Measurements from ENCODE around the gene SHE.

The SHE gene

DNA sequence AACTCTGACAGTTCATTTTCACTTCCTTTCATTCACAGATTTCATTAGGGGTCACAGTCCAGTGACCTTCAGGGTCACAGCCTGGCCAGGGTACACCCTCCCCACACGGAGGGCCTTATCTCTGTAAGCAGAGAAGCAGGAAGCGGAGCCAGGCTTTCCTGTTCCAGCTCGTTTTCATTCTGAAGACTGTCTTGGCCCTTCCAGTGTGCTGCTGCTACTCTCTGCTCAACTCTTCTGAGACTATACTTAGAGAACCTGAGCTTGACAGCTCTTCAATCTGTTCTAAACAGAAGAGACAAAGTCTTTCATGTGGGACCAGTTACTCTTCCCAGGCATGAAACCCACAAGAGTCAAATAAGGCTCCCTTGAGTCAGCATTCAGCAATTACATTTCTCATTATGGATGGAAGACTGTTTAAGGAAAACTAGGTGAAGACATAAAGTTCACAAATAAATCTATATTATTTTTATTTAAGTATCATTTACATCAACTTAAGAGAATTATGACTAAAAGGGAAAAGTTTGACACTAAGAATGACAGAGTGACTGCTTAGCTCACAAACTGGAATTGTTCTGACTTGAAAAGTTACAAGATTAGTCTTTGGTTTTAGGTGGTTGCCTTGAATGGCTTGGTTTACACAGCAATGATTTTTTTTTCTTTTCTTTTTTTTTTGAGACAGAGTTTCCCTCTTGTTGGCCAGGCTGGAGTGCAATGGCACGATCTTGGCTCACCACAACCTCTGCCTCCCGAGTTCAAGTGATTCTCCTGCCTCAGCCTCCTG, 5.0 kb downstream of the SHE start:
- Histone ChIP-seq H3K23ac (ENCODE audit: low read length) (no peak overlapping the region), H3K4ac (ENCODE audit: low read depth, low read length) (no peak overlapping the region), H3K56ac (ENCODE audit: low read length) (no peak overlapping the region), H4K5ac (ENCODE audit: low read length) (no peak overlapping the region), H2BK120ac (ENCODE audit: low read depth, low read length) (no peak overlapping the region), H2AK5ac (ENCODE audit: low read length) (no peak overlapping the region), H3K9ac (ENCODE audit: low read length) (no peak overlapping the region), H3K36me3 (ENCODE audit: control insufficient read depth, insufficient read depth, low read length) (no peaks in the 10 kb centered on the region), H2BK5ac (ENCODE audit: low read length) (no peak overlapping the region), H4K8ac (ENCODE audit: low read depth, low read length) (no peak overlapping the region), H3K4me1 (ENCODE audit: control insufficient read depth, low read depth, low read length) (peaks cover 4% of the 10 kb centered on the region), H3K18ac (ENCODE audit: low read length) (no peak overlapping the region), H3K79me1 (ENCODE audit: low read length) (no peaks in the 10 kb centered on the region), H3K4me2 (ENCODE audit: low read length) (no peak overlapping the region), H2BK15ac (replicated peaks; ENCODE audit: low read depth) (no peak overlapping the region), H3K27me3 (ENCODE audit: insufficient read depth, low read length, poor library complexity) (peaks cover 28% of the 10 kb centered on the region), H3K27ac (ENCODE audit: low read depth, low read length) (no peak overlapping the region), H3K4me3 (ENCODE audit: low read length) (no peak overlapping the region), H3K79me2 (ENCODE audit: control insufficient read depth, insufficient read depth, low read length) (no peaks in the 10 kb centered on the region)
- peak; percentile 41 for DNase-seq
- WGBS (ENCODE audit: extremely low coverage, insufficient coverage, low lambda C conversion rate) = no CpG with 5 or more reads among the region's 5 CpGs

DNA sequence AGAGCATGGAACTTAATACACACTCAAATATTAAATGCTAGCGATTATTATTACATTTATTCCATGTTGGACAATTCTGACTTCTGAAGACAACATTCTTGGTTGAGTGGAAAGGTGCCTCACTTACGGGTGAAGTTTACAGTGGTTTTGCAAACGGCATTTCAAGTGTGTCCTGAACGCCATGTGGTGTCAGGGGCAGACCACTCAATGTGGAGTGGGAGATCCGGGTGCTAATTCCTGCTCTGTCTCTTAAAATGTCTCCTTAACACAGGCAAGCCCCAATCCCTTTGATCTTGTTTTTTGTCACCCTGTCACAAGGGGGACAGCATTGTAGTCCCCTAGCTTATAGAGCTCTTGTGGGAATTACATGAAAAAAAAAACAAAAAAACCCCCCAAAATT, 5.8 kb downstream of the SHE start:
- Histone ChIP-seq H3K4me2 (ENCODE audit: low read length) (no peak overlapping the region), H3K4me1 (ENCODE audit: control insufficient read depth, low read depth, low read length) (peaks cover 4% of the 10 kb centered on the region), H2BK120ac (ENCODE audit: low read depth, low read length) (no peak overlapping the region), H3K27ac (ENCODE audit: low read depth, low read length) (no peak overlapping the region), H3K4me3 (ENCODE audit: low read length) (no peak overlapping the region), H3K79me2 (ENCODE audit: control insufficient read depth, insufficient read depth, low read length) (no peaks in the 10 kb centered on the region), H3K27me3 (ENCODE audit: insufficient read depth, low read length, poor library complexity) (peaks cover 20% of the 10 kb centered on the region), H3K79me1 (ENCODE audit: low read length) (no peaks in the 10 kb centered on the region), H3K23ac (ENCODE audit: low read length) (no peak overlapping the region), H3K9ac (ENCODE audit: low read length) (no peak overlapping the region), H2AK5ac (ENCODE audit: low read length) (no peak overlapping the region), H4K5ac (ENCODE audit: low read length) (no peak overlapping the region), H4K8ac (ENCODE audit: low read depth, low read length) (no peak overlapping the region), H2BK15ac (replicated peaks; ENCODE audit: low read depth) (no peak overlapping the region), H3K4ac (ENCODE audit: low read depth, low read length) (no peak overlapping the region), H3K18ac (ENCODE audit: low read length) (no peak overlapping the region), H2BK5ac (ENCODE audit: low read length) (no peak overlapping the region), H3K56ac (ENCODE audit: low read length) (no peak overlapping the region), H3K36me3 (ENCODE audit: control insufficient read depth, insufficient read depth, low read length) (no peaks in the 10 kb centered on the region)
- DNase-seq = no peak
- no CpG with 5 or more reads among the region's 5 CpGs for WGBS (ENCODE audit: extremely low coverage, insufficient coverage, low lambda C conversion rate)

DNA sequence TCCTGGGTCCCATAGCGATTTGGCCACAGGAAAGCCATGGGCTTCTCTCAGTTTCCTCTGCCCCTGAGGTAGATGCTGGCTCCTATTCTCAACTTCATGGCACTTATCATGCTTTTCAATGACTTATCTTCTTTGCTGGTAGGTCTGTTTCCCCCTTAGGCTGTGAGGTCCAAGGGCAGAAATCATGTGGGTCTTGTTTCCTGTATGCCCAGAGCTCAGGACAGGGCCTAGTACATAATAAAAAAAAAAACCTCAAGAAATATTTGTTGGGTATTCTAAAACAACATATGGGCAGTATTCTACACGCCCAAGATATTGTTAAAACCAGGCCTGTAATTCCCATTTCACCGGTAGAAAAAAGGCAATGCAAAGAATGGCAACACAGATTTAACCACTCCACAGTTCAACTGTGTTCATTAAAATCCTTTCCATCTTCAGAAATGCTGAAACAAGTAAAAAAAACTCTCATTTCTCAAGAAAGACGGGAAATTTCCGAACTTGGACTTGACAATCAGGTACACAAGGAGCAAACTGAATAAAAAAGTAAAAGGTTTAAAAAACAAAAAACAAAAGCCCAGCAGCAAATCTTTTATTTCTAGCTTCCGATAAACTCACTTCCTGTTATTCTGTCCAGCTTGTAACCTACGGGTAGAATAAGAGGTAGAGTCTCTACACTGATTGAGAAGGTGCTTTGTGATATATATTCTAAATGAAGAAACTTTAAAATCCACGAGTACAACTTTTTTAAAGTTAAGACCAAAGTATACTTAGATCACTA, 6.5 kb downstream of the SHE start:
- H4K5ac ChIP-seq (ENCODE audit: low read length) = no peak overlapping the region
- no CpG with 5 or more reads among the region's 8 CpGs for WGBS (ENCODE audit: extremely low coverage, insufficient coverage, low lambda C conversion rate)
- H2AK5ac ChIP-seq (ENCODE audit: low read length) = no peak overlapping the region
- H3K23ac ChIP-seq (ENCODE audit: low read length) = no peak overlapping the region
- peaks cover 4% of the 10 kb centered on the region for H3K4me1 ChIP-seq (ENCODE audit: control insufficient read depth, low read depth, low read length)
- H2BK15ac ChIP-seq (replicated peaks; ENCODE audit: low read depth) = no peak overlapping the region
- H3K79me1 ChIP-seq (ENCODE audit: low read length) = no peaks in the 10 kb centered on the region
- H3K4ac ChIP-seq (ENCODE audit: low read depth, low read length) = no peak overlapping the region
- no peak overlapping the region for H3K4me2 ChIP-seq (ENCODE audit: low read length)
- H4K8ac ChIP-seq (ENCODE audit: low read depth, low read length) = no peak overlapping the region
- no peak overlapping the region for H3K27ac ChIP-seq (ENCODE audit: low read depth, low read length)
- H3K18ac ChIP-seq (ENCODE audit: low read length) = no peak overlapping the region
- peaks cover 14% of the 10 kb centered on the region for H3K27me3 ChIP-seq (ENCODE audit: insufficient read depth, low read length, poor library complexity)
- no peaks in the 10 kb centered on the region for H3K36me3 ChIP-seq (ENCODE audit: control insufficient read depth, insufficient read depth, low read length)
- H3K56ac ChIP-seq (ENCODE audit: low read length) = no peak overlapping the region
- no peak overlapping the region for H2BK120ac ChIP-seq (ENCODE audit: low read depth, low read length)
- H2BK5ac ChIP-seq (ENCODE audit: low read length) = no peak overlapping the region
- DNase-seq = no peak
- no peak overlapping the region for H3K9ac ChIP-seq (ENCODE audit: low read length)
- H3K4me3 ChIP-seq (ENCODE audit: low read length) = no peak overlapping the region
- H3K79me2 ChIP-seq (ENCODE audit: control insufficient read depth, insufficient read depth, low read length) = no peaks in the 10 kb centered on the region

DNA sequence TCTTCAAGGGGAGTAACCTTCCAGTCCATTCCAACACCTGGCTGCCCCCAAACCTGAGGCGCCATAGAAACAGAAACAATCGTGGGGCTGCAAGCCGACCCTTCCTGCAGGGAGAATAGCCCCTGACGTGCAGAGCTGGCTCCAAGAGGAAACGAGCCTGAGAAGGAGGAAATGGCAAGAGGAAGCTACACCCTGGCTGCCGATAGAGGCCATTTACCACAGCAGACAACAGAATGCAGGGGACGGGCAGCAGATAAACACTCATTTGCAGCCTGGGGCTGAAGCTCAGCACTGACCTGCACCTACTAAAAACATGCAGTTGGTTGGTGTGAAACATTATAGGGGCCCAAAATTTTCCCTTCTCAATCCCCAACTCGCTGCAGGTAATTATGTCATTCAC, 8.9 kb downstream of the SHE start:
- DNase-seq = peak; percentile 71
- WGBS (ENCODE audit: extremely low coverage, insufficient coverage, low lambda C conversion rate) = no CpG with 5 or more reads among the region's 8 CpGs

DNA sequence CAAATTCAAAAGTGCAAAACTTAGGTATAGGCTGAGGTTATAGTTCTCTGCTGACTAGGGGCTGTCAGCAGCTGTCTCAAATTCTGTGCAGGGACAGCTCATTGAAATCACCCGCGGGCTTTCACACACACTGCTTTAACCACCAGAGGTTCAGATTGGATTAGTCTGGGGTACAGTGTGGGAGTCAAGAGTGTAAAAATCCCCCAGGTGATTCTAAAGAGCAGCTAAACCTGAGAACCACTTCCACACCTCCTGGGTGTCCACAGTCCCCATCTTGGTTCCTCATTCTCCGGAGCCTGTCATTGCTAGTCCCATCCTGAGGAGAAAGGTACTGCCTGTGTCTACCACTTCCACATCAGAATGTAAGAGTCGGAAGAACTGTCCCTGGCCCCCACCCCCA, 10.1 kb downstream of the SHE start:
- H3K36me3 ChIP-seq (ENCODE audit: control insufficient read depth, insufficient read depth, low read length) = no peaks in the 10 kb centered on the region
- H2AK5ac ChIP-seq (ENCODE audit: low read length) = no peak overlapping the region
- H3K79me2 ChIP-seq (ENCODE audit: control insufficient read depth, insufficient read depth, low read length) = no peaks in the 10 kb centered on the region
- H3K18ac ChIP-seq (ENCODE audit: low read length) = no peak overlapping the region
- no peak overlapping the region for H3K27ac ChIP-seq (ENCODE audit: low read depth, low read length)
- no peak overlapping the region for H3K23ac ChIP-seq (ENCODE audit: low read length)
- no CpG with 5 or more reads among the region's 4 CpGs for WGBS (ENCODE audit: extremely low coverage, insufficient coverage, low lambda C conversion rate)
- H2BK5ac ChIP-seq (ENCODE audit: low read length) = no peak overlapping the region
- no peak overlapping the region for H3K9ac ChIP-seq (ENCODE audit: low read length)
- peak overlapping the region; percentile 10 for H3K56ac ChIP-seq (ENCODE audit: low read length)
- no peak overlapping the region for H3K4me2 ChIP-seq (ENCODE audit: low read length)
- H3K27me3 ChIP-seq (ENCODE audit: insufficient read depth, low read length, poor library complexity) = no peaks in the 10 kb centered on the region
- no peak overlapping the region for H2BK15ac ChIP-seq (replicated peaks; ENCODE audit: low read depth)
- no peaks in the 10 kb centered on the region for H3K79me1 ChIP-seq (ENCODE audit: low read length)
- H3K4ac ChIP-seq (ENCODE audit: low read depth, low read length) = no peak overlapping the region
- H3K4me1 ChIP-seq (ENCODE audit: control insufficient read depth, low read depth, low read length) = peaks cover 6% of the 10 kb centered on the region
- H4K5ac ChIP-seq (ENCODE audit: low read length) = no peak overlapping the region
- H4K8ac ChIP-seq (ENCODE audit: low read depth, low read length) = no peak overlapping the region
- H2BK120ac ChIP-seq (ENCODE audit: low read depth, low read length) = no peak overlapping the region
- no peak for DNase-seq
- H3K4me3 ChIP-seq (ENCODE audit: low read length) = no peak overlapping the region

More for the DNA sequence above, 8.9 kb downstream of the SHE start:
- no peak overlapping the region for H2BK120ac ChIP-seq (ENCODE audit: low read depth, low read length)
- no peak overlapping the region for H3K4me2 ChIP-seq (ENCODE audit: low read length)
- no peak overlapping the region for H3K4ac ChIP-seq (ENCODE audit: low read depth, low read length)
- H4K8ac ChIP-seq (ENCODE audit: low read depth, low read length) = no peak overlapping the region
- no peak overlapping the region for H2BK15ac ChIP-seq (replicated peaks; ENCODE audit: low read depth)
- H4K5ac ChIP-seq (ENCODE audit: low read length) = no peak overlapping the region
- H3K79me2 ChIP-seq (ENCODE audit: control insufficient read depth, insufficient read depth, low read length) = no peaks in the 10 kb centered on the region
- H3K56ac ChIP-seq (ENCODE audit: low read length) = no peak overlapping the region
- H3K4me3 ChIP-seq (ENCODE audit: low read length) = no peak overlapping the region
- H3K9ac ChIP-seq (ENCODE audit: low read length) = no peak overlapping the region
- H3K36me3 ChIP-seq (ENCODE audit: control insufficient read depth, insufficient read depth, low read length) = no peaks in the 10 kb centered on the region
- H3K27ac ChIP-seq (ENCODE audit: low read depth, low read length) = no peak overlapping the region
- H3K79me1 ChIP-seq (ENCODE audit: low read length) = no peaks in the 10 kb centered on the region
- H3K4me1 ChIP-seq (ENCODE audit: control insufficient read depth, low read depth, low read length) = peaks cover 7% of the 10 kb centered on the region
- H2BK5ac ChIP-seq (ENCODE audit: low read length) = no peak overlapping the region
- no peak overlapping the region for H3K18ac ChIP-seq (ENCODE audit: low read length)
- H3K27me3 ChIP-seq (ENCODE audit: insufficient read depth, low read length, poor library complexity) = no peaks in the 10 kb centered on the region
- H3K23ac ChIP-seq (ENCODE audit: low read length) = no peak overlapping the region
- H2AK5ac ChIP-seq (ENCODE audit: low read length) = no peak overlapping the region

All from mesendoderm (in vitro differentiated cells).